ENCODE results near the gene PRPF8. TPM values are rescaled to one million over a fixed set of nuclear protein-coding genes. Genes with fewer than 3 reads are reported as not detected.

Gene PRPF8
- total and polyA plus RNA-seq, 2 of the 8 experiments (the other 6 are each of a cell fraction or from before 2014, with no cell fraction given), result 329 to 337 TPM

GRCh38 chr17:1716912-1717695, 32.4 kb upstream of the PRPF8 start (continued):
- TF ChIP-seq ATF2 (IDR thresholded peaks at IDR 0.05; ENCODE audit: low read length) (no peak), KDM4A (IDR thresholded peaks at IDR 0.05; ENCODE audit: low read depth, low read length, severe bottlenecking) (peak; percentile 60), PHF8 (conservative IDR thresholded peaks at IDR 0.05; ENCODE audit: low read depth, low read length) (peak; percentile 57; the same call in 1 of the 2 replicates), ZNF274 (IDR thresholded peaks at IDR 0.05; ENCODE audit: borderline replicate concordance, extremely low read depth, low read length) (no peak), CEBPB (IDR thresholded peaks at IDR 0.05; ENCODE audit: low read depth, low read length) (no peak), SRF (IDR thresholded peaks at IDR 0.05; ENCODE audit: low read depth, low read length) (no peak; the same call in 1 of the 2 replicates), BCL11A (IDR thresholded peaks at IDR 0.05; ENCODE audit: low read depth in 2 of 2, low read length in 2 of 2) (no peak), KDM5A (IDR thresholded peaks at IDR 0.05; ENCODE audit: low read length) (no peak), KDM1A (IDR thresholded peaks at IDR 0.05; ENCODE audit: borderline replicate concordance, low read length) (no peak), CREB1 (IDR thresholded peaks at IDR 0.05) (peak; percentile 64), BACH1 (IDR thresholded peaks at IDR 0.05; ENCODE audit: low read length) (peak; percentile 99), EP300 (IDR thresholded peaks at IDR 0.05; ENCODE audit: borderline replicate concordance in 1 of 2, low read depth in 2 of 2, low read length in 2 of 2) (peak in 1 of 2 experiments; percentile 45; a peak in 1 of 3 replicates), JUN (IDR thresholded peaks at IDR 0.05; ENCODE audit: low read depth, low read length) (no peak), TCF12 (IDR thresholded peaks at IDR 0.05; ENCODE audit: low read depth, low read length) (no peak), SAP30 (IDR thresholded peaks at IDR 0.05; ENCODE audit: insufficient read depth, insufficient replicate concordance, low read length) (peak; percentile 66), NRF1 (IDR thresholded peaks at IDR 0.05; ENCODE audit: low read depth, low read length) (no peak), CTBP2 (IDR thresholded peaks at IDR 0.05; ENCODE audit: borderline replicate concordance, insufficient read depth, insufficient read length, low read length) (no peak), RBBP5 (IDR thresholded peaks at IDR 0.05; ENCODE audit: borderline replicate concordance, low read depth, low read length) (0 out of 2 replicates have a peak, but pooled peaks have one; percentile 52)
